Stimulated activated CD4-positive, alpha-beta T cell treated with anti-CD3 and anti-CD28 coated beads, Interleukin-4, amount 100 ng/mL, for 24 hours (primary cell): ENCODE measurements around the gene PRR11.
"Not testable (repeated sequence)": the region's sequence is repeated elsewhere in the genome, so short reads cannot be mapped to it uniquely, and the experiment has no call there.

ENCODE experiments used
- DNase-seq: peaks from one replicate; pipeline ENCODE4 v3.0.0-alpha.2; 2020

Gene PRR11

GRCh38 chr17:59155439-59156177, at the start of gene PRR11:
Gene PRR11, plus strand, starts transcription at chr17:59155746. Its CDS starts 14,007 bp downstream, at chr17:59169753.
- DNase-seq = peak; percentile 94

- DNase-seq = peak; percentile 72
Measured at GRCh38 chr17:59105852-59106462, 49.6 kb upstream of the PRR11 start.

- DNase-seq = peak; percentile 98
Measured at GRCh38 chr17:59106463-59107305, 48.9 kb upstream of the PRR11 start, which contains the start of gene TRIM37. Gene TRIM37, minus strand, starts transcription at chr17:59106880. Its CDS starts 419 bp downstream, at chr17:59106461.

- DNase-seq = no peak
Measured at GRCh38 chr17:59107306-59107670, 48.3 kb upstream of the PRR11 start.

- no peak for DNase-seq
Measured at GRCh38 chr17:59108400-59109102, 47.0 kb upstream of the PRR11 start.

- DNase-seq = no peak
Measured at GRCh38 chr17:59110973-59111372, 44.6 kb upstream of the PRR11 start.

- DNase-seq = no peak
Measured at GRCh38 chr17:59111539-59111938, 44.0 kb upstream of the PRR11 start.

- no peak for DNase-seq
Measured at GRCh38 chr17:59115474-59115873, 40.1 kb upstream of the PRR11 start.

- no peak for DNase-seq
Measured at GRCh38 chr17:59121901-59122480, 33.6 kb upstream of the PRR11 start.

GRCh38 chr17:59124665-59125064, 30.9 kb upstream of the PRR11 start:
- no peak for DNase-seq

GRCh38 chr17:59126809-59127417, 28.6 kb upstream of the PRR11 start:
- DNase-seq = no peak

GRCh38 chr17:59129814-59130213, 25.7 kb upstream of the PRR11 start:
- no peak for DNase-seq

GRCh38 chr17:59131131-59131530, 24.4 kb upstream of the PRR11 start:
- no peak for DNase-seq

GRCh38 chr17:59138339-59138738, 17.2 kb upstream of the PRR11 start:
- DNase-seq = not testable (repeated sequence)

GRCh38 chr17:59139939-59140338, 15.6 kb upstream of the PRR11 start:
- DNase-seq = no peak

- DNase-seq = no peak
Measured at GRCh38 chr17:59141860-59142259, 13.7 kb upstream of the PRR11 start.

- no peak for DNase-seq
Measured at GRCh38 chr17:59145571-59146096, 9.9 kb upstream of the PRR11 start.

GRCh38 chr17:59149051-59149450, 6.5 kb upstream of the PRR11 start:
- no peak for DNase-seq

GRCh38 chr17:59149841-59150511, 5.6 kb upstream of the PRR11 start:
- DNase-seq = no peak

GRCh38 chr17:59151006-59151405, 4.5 kb upstream of the PRR11 start:
- no peak for DNase-seq

- DNase-seq = no peak
Measured at GRCh38 chr17:59151591-59151990, 4.0 kb upstream of the PRR11 start.
